HEK293 (cell line): ENCODE results near the gene PAQR8.

Source experiments
- CTCF ChIP-seq: fragments of 450-650 bp; formaldehyde crosslinking; IDR thresholded peaks from 2 replicates; pipeline ENCODE4 v1.5.1; 2016; ENCODE audit warnings: missing biosample characterization, missing genetic modification characterization
- KLF16 ChIP-seq: fragments of 450-650 bp; formaldehyde crosslinking; IDR thresholded peaks from 2 replicates; pipeline ENCODE4 v1.5.1; 2017; ENCODE audit warnings: missing biosample characterization, missing genetic modification characterization
- PRDM1 ChIP-seq: fragments of 450-650 bp; formaldehyde crosslinking; IDR thresholded peaks from 2 replicates; pipeline ENCODE4; 2016; ENCODE audit warnings: missing biosample characterization, missing genetic modification characterization
- YY1 ChIP-seq: fragments of 450-650 bp; formaldehyde crosslinking; IDR thresholded peaks from 2 replicates; pipeline ENCODE4 v1.5.1; 2018; ENCODE audit warnings: missing biosample characterization, missing genetic modification characterization
- ZBTB21 ChIP-seq: fragments of 450-650 bp; formaldehyde crosslinking; IDR thresholded peaks from 2 replicates; pipeline ENCODE4 v1.5.1; 2017; ENCODE audit warnings: missing biosample characterization, missing genetic modification characterization
- ZIC2 ChIP-seq: fragments of 450-650 bp; formaldehyde crosslinking; IDR thresholded peaks from 2 replicates; pipeline ENCODE4 v1.5.1; 2016; ENCODE audit warnings: missing biosample characterization, missing genetic modification characterization
- ZNF24 ChIP-seq: fragments of 450-650 bp; formaldehyde crosslinking; IDR thresholded peaks from 2 replicates; pipeline ENCODE4 v1.5.1; 2016; ENCODE audit warnings: missing biosample characterization, missing genetic modification characterization
- ZNF416 ChIP-seq: fragments of 450-650 bp; formaldehyde crosslinking; IDR thresholded peaks from 2 replicates; pipeline ENCODE4 v1.5.1; 2016; ENCODE audit warnings: missing biosample characterization, missing genetic modification characterization
- ZNF549 ChIP-seq: fragments of 450-650 bp; IDR thresholded peaks from 2 replicates; pipeline ENCODE4 v1.5.1; 2018; ENCODE audit warnings: missing biosample characterization, missing genetic modification characterization, mild to moderate bottlenecking, inconsistent platforms, moderate library complexity
- ZNF558 ChIP-seq: fragments of 450-650 bp; formaldehyde crosslinking; IDR thresholded peaks from 2 replicates; pipeline ENCODE4 v1.5.1; 2016; ENCODE audit warnings: missing biosample characterization, missing genetic modification characterization
- ZNF626 ChIP-seq: fragments of 450-650 bp; sonication (Bioruptor Pico); formaldehyde crosslinking; IDR thresholded peaks from 2 replicates; pipeline ENCODE4 v1.5.1; 2018; ENCODE audit warnings: missing biosample characterization, missing genetic modification characterization, inconsistent platforms
- TF ChIP-seq, protein P1 (sequence below): fragments of 450-650 bp; formaldehyde crosslinking; IDR thresholded peaks from 2 replicates; pipeline ENCODE4 v1.5.1; 2016; ENCODE audit warnings: missing biosample characterization, missing genetic modification characterization
- TF ChIP-seq, protein P2 (sequence below): fragments of 450-650 bp; formaldehyde crosslinking; optimal IDR thresholded peaks from 2 replicates; pipeline ENCODE3; 2016; ENCODE audit warnings: missing biosample characterization, mild to moderate bottlenecking, missing genetic modification characterization

- TF ChIP-seq YY1 (no peak), CTCF (tag by site-specific recombination) (no peak), ZNF24 (tag by site-specific recombination) (no peak), ZIC2 (tag by site-specific recombination) (no peak), ZNF549 (tag by site-specific recombination) (no peak), ZNF626 (tag by site-specific recombination) (no peak), PRDM1 (tag by site-specific recombination) (no peak), ZNF416 (tag by site-specific recombination) (no peak), ZNF558 (no peak), KLF16 (no peak), ZBTB21 (tag by site-specific recombination) (no peak)
- TF ChIP-seq, protein P1, sequence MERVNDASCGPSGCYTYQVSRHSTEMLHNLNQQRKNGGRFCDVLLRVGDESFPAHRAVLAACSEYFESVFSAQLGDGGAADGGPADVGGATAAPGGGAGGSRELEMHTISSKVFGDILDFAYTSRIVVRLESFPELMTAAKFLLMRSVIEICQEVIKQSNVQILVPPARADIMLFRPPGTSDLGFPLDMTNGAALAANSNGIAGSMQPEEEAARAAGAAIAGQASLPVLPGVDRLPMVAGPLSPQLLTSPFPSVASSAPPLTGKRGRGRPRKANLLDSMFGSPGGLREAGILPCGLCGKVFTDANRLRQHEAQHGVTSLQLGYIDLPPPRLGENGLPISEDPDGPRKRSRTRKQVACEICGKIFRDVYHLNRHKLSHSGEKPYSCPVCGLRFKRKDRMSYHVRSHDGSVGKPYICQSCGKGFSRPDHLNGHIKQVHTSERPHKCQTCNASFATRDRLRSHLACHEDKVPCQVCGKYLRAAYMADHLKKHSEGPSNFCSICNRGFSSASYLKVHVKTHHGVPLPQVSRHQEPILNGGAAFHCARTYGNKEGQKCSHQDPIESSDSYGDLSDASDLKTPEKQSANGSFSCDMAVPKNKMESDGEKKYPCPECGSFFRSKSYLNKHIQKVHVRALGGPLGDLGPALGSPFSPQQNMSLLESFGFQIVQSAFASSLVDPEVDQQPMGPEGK (tag by site-specific recombination): no peak
- TF ChIP-seq, protein P2, sequence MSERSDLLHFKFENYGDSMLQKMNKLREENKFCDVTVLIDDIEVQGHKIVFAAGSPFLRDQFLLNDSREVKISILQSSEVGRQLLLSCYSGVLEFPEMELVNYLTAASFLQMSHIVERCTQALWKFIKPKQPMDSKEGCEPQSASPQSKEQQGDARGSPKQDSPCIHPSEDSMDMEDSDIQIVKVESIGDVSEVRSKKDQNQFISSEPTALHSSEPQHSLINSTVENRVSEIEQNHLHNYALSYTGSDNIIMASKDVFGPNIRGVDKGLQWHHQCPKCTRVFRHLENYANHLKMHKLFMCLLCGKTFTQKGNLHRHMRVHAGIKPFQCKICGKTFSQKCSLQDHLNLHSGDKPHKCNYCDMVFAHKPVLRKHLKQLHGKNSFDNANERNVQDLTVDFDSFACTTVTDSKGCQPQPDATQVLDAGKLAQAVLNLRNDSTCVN (tag by site-specific recombination): no peak
Measured at GRCh38 chr6:52424513-52424912, 62.6 kb downstream of the PAQR8 start.
